Activated naive CD4-positive, alpha-beta T cell treated with anti-CD3 and anti-CD28 coated beads, Interleukin-2, amount 10 ng/mL, durations not matched to agents 5 hours and 36 hours (primary cell): Measurements from ENCODE around the gene VAT1. TPM values are rescaled to one million over a fixed set of nuclear protein-coding genes. Genes with fewer than 3 reads are reported as not detected.

Experiments used
- total RNA-seq, 2 experiments: library from RNA; stranded (reverse); gene quantifications; one replicate each; pipeline ENCODE4 v1.2.3, GENCODE V29; 2021

Gene VAT1
- total RNA-seq = 10 to 100 TPM; 18.0 to 19.8 TPM

DNA sequence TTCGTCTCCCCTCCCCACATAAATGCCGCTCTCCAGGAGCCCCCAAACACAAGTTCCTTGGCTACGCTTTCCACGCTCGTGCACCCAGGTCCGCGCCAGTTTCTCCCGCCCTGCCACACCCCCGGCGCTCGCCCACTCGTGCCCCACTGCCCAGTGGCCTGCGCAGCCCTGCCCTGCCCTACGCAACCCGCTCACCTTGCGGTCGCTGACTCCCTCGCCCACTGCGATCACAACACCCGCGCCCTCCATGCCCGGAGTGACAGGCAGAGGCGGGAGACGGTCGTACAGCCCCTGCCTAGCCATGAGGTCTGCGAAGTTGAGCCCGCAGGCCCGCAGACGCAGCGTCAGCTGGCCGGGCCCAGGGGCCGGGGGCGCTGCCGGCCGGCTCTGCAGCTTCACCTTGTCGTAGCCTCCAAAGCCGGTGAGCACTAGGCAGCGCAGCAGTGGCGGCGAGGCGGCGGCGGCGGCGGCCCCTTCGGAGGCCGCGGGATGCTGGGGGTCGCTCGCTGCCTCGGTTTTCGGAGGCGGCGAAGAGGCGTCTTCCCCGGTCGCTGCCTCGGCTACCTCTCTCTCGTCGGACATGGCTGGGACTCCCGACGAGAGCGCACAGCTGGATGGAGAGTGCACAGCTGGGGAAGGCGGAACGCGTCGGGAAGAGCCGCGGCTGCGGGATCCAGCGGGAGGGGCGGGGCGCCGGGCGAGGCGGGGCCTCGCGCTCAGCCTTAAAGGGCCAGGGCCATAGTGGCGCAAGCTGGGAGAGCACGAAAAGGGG, at the start of gene VAT1:
Gene VAT1, minus strand, starts transcription at position 645 of the 772 bp plus-strand sequence. Its CDS starts 63 bp downstream, at position 582.

DNA sequence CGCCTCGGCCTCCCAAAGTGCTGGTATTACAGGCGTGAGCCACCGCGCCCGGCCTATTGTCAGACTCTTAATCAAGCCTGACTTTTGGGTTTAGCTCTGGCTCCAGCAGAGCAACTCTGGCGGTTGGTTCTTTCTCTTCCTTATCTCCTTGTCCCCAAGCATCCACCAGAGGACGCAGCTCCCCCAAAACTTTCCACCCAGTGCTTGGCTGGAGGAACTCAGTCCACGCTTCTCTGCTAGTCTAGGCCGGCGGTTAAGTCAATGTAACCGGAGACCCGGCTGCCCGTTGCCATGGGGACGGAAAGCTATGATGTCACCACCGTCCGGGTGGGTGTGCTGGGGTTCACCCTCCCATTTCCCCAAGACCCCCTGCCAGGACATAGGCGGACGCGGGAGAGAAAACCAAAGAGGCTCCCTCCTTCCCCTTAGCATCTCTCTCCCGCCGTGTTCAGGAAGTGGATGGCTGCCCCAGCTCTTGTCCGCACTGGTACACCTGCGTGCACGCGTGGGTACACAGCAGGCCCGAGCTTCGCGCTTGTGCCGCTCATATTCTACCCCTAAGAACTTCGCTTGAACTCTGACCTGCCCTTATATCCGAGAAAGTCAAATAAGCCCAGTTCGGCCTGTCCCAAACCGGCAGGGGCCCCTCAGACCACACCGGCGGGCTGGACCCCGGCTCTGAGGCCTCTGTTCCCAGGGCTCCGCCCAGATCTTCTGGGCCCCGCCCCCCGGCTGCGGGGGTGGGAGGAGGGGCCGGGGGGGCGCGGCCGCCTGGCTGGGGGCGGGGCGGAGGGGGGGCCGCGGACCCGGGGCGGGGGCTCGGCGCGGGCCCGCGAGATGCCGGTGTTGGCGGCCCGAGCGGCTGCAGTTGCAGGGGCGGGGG, 2.5 kb upstream of the VAT1 start, which contains the start of gene RND2:
Gene RND2, plus strand, starts transcription at position 825 of the 883 bp plus-strand sequence. CDS start 117 bp downstream, outside the sequence.

DNA sequence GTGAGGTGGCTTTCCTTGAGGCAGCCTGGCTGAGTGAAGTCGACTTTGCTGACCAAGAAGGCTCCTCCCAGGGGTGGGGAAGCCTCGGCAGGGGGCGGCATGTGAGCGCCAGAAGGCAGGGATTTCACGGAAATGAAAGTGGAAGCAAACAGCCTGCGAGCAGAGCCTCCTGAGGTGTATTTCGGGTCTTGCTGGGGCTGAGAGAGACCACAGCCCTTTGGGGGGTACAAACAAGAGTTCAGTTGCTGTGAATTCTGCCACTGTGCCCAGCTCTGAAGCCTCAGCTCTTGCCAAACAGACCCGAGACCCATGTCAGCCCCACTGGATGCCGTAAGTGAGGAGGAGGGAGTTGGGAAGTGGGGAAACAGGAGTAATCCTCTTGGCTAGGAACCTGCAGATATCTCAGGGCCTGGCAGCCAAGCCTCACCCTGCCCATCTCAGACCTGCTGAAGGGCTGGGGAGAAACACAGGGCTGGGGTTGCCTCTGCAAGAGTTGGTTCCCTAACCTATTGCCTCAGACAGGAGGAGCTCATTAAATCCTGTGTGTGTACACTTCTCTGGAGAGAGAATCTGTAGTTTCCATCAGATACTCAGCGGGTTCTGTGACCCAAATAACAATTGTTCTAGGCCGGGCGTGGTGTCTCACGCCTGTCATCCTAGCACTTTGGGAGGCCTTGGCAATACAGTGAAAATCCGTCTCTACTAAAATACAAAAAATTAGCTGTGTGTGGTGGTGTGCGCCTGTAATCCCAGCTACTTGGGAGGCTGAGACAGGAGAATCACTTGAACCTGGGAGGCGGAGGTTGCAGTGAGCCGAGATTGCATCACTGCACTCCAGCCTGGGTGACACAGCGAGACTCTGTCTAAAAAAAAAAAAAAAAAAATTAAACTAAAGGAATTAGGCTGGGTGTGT, 15.3 kb downstream of the VAT1 start, which contains the start of gene IFI35:
Gene IFI35, plus strand, starts transcription at position 146 of the 913 bp plus-strand sequence. Its CDS starts 164 bp downstream, at position 310.

DNA sequence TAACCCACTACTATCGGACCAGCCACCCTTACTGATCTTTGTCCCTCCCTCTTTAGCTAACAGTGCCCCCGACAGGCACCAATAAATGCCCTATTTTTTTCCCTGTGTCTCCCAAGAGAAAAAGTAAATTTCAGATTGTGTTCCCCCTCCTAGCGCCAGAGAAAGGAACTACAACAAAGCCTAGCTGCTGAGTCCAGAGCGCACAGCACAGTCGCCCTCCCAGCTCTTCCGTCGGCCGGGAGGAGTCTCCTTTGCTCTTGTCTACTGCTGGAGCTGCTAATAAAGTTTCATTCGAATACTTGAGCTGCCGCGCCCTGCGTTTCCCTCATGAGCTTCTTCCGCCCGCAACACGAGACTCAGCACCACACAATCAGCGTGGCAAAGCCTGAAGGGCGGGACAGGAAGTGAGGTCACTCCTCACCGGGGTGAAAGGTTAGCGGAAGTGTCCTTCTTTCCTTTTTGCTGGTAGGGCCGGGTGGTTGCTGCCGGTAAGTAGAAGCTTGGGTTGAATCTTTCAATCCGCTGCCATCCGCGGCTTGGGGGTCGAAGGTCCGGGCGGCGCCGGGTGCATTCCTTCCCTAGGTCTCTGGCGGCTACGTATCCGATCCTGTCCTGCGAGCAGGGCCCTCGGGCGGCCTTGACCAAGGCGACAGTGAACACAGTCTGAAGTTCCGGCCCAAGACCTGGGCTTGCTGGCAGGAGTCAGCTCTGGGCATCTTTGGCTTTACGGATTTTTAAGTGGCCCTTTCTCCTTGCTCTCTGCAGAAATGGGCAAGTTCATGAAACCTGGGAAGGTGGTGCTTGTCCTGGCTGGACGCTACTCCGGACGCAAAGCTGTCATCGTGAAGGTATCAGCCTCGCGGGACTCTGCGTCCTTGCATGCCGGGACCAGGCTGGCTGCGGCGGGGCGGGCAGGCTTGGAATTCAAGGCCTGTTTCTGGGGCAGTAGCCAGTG, 23.9 kb downstream of the VAT1 start, which contains the start of gene RPL27:
Gene RPL27, plus strand, starts transcription at position 436 of the 955 bp plus-strand sequence. Its CDS starts 332 bp downstream, at position 768.

DNA sequence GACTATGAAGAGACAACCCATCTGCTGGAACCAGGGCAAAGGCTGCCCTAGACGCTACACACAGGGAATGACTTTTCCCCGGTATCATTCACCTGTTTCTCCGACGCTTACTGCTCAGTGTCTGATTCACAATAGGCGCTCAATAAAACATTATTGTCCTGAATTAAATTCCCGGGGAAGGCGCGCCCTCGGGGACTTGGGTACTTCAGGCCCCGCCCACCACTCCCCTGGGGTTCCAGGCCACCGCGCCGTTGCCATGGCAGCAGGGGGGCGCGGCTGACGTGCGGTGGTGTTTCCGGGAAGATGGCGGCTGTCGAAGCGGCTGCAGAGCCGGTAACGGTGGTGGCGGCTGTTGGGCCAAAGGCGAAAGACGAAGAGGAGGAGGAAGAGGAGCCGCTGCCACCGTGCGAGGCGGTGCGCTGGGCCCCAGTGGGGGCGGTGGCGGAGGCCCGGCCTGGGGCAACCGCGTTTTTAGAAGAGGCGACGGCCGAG, 41.9 kb downstream of the VAT1 start, which contains the start of gene RUNDC1:
Gene RUNDC1, plus strand, starts transcription at position 292 of the 492 bp plus-strand sequence. Its CDS starts 12 bp downstream, at position 304.

DNA sequence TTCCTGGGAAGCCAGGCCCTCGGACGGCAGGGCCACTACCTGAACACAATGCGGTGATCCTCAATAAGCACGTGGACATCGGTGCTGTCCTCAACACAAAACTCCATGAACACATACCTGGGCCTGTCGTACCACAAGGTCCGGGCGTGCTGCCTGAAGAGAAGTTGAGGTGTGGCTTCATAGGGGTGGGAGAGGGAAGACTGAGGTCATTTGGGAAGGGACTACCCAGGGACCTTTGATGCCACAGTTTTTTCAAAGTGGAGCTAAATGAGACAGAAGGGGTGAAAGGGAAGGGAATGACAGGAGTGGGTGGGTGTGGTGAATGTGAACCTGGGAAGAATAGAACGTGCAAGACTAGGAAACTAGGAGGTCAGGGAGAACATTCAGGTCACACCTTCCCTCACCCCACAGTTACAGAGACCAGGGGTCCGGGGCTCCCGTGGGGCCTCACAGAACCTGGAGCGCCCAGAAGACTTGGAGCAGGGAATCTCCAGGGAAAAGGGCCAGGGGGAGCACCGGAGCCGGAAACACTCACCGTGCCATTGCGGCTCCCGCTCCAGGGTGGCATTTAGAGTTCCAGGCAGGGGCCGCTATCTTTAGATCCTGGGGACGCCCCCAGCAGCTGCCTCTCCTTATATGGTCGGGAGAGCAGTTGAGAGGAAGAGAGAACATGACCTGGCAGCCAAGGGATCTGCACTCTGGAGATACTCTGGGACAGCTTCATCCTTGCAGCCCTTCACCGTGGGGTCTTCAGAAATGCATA, 42.5 kb downstream of the VAT1 start, which contains the start of gene PTGES3L:
Gene PTGES3L, minus strand, starts transcription at position 570 of the 763 bp plus-strand sequence. Its CDS starts 27 bp downstream, at position 543.

Other genes with a start within 250 kb of the VAT1 start
- 10 to 100 TPM; 43.7 to 48.8 TPM for gene VPS25, start 248.9 kb downstream of the VAT1 start, total RNA-seq
- under 1 TPM; 0.08 to 0.26 TPM for gene WNK4, start 241.8 kb downstream of the VAT1 start, total RNA-seq
- gene COA3, start 223.7 kb downstream of the VAT1 start, total RNA-seq = 10 to 100 TPM; 37.4 to 40.4 TPM
- under 1 TPM in 1 of 2 experiments, not detected in 1; 0.20 TPM for gene CNTD1, start 223.5 kb downstream of the VAT1 start, total RNA-seq
- gene BECN1, start 198.1 kb downstream of the VAT1 start, total RNA-seq = 10 to 100 TPM; 83.5 to 93.9 TPM
- gene PSME3, start 189.0 kb downstream of the VAT1 start, total RNA-seq = 10 to 100 TPM; 94.2 to 94.6 TPM
- gene AOC2, start 177.8 kb downstream of the VAT1 start, total RNA-seq = 1 to 10 TPM; 1.1 to 1.2 TPM
- under 1 TPM; 0.12 to 0.45 TPM for gene AOC3, start 171.2 kb downstream of the VAT1 start, total RNA-seq
- not detected for gene G6PC1, start 121.6 kb downstream of the VAT1 start, total RNA-seq
- 10 to 100 TPM; 32.5 to 37.3 TPM for gene AARSD1, start 57.9 kb downstream of the VAT1 start, total RNA-seq
- under 1 TPM; 0.26 to 0.38 TPM for gene PTGES3L, start 42.3 kb downstream of the VAT1 start, total RNA-seq
- 10 to 100 TPM; 15.6 to 15.7 TPM for gene RUNDC1, start 41.8 kb downstream of the VAT1 start, total RNA-seq
- gene RPL27, start 24.0 kb downstream of the VAT1 start, total RNA-seq = 1,000 to 10,000 TPM; 1,393 to 1,409 TPM
- gene IFI35, start 15.6 kb downstream of the VAT1 start, total RNA-seq = 10 to 100 TPM; 61.5 to 67.3 TPM
- not detected for gene RND2, start 2.8 kb upstream of the VAT1 start, total RNA-seq
- gene BRCA1, start 103.0 kb upstream of the VAT1 start, total RNA-seq = 10 to 100 TPM; 45.9 to 50.7 TPM
- 10 to 100 TPM; 58.7 to 59.5 TPM for gene NBR1, start 148.8 kb upstream of the VAT1 start, total RNA-seq
- 10 to 100 TPM; 15.1 to 15.6 TPM for gene TMEM106A, start 189.5 kb upstream of the VAT1 start, total RNA-seq
- gene CCDC200, start 206.2 kb upstream of the VAT1 start, total RNA-seq = not detected
- gene RNU2-1, start 211.6 kb upstream of the VAT1 start, total RNA-seq = 1,000 to 10,000 TPM; 4,966 to 7,703 TPM